HEK293 (cell line): ENCODE results near the gene CATSPER1.

Source experiments
- CTCF ChIA-PET: fragments of 350-600 bp; formaldehyde crosslinking; extraction: SDS; loops from one replicate; lab custom pipeline; 2021; ENCODE audit warnings: antibody characterized with exemption; lab: Yijun Ruan, JAX
- POLR2A ChIA-PET: fragments of 300-600 bp; formaldehyde crosslinking; extraction: SDS; loops from one replicate; lab custom pipeline; 2020; ENCODE audit warnings: antibody characterized with exemption, inconsistent platforms; lab: Yijun Ruan, JAX
- H3K27ac ChIP-seq: fragments of 200-500 bp; sonication (Bioruptor generic); 2 replicates; pipeline ENCODE4 v1.5.1; 2014; ENCODE audit warnings: low read depth, low read length, control low read depth, inconsistent platforms; ENCODE audit errors: extremely low read depth
- H3K36me3 ChIP-seq, 2 experiments: fragments of 200-500 bp in 1 of 2; sonication (Bioruptor generic) in 1 of 2; 1 replicate in 1 of 2; 2 replicates in 1 of 2; pipeline ENCODE4 v1.5.1; 2014 to 2017; ENCODE audit warnings: inconsistent platforms in 2 of 2, low read length in 2 of 2; ENCODE audit not compliant: control insufficient read depth in 2 of 2, insufficient read depth in 1 of 2
- H3K4me1 ChIP-seq: fragments of 200-500 bp; sonication (Bioruptor generic); 2 replicates; pipeline ENCODE4 v1.5.1; 2014; ENCODE audit warnings: mild to moderate bottlenecking, low read length, inconsistent platforms; ENCODE audit not compliant: control insufficient read depth, insufficient read depth
- H3K4me3 ChIP-seq: 2 replicates; pipeline ENCODE4 v1.5.1; 2011; ENCODE audit warnings: low read depth, mild to moderate bottlenecking, control low read depth, low read length, moderate library complexity
- H3K9me3 ChIP-seq: fragments of 200-500 bp; sonication (Bioruptor generic); 2 replicates; pipeline ENCODE4 v1.5.1; 2014; ENCODE audit warnings: low read depth, low read length, inconsistent platforms; ENCODE audit not compliant: control insufficient read depth, insufficient read depth
- GLI4 ChIP-seq: fragments of 450-650 bp; formaldehyde crosslinking; IDR thresholded peaks from 2 replicates; pipeline ENCODE4 v1.5.1; 2016; ENCODE audit warnings: missing biosample characterization, missing genetic modification characterization
- PRDM1 ChIP-seq: fragments of 450-650 bp; formaldehyde crosslinking; IDR thresholded peaks from 2 replicates; pipeline ENCODE4; 2016; ENCODE audit warnings: missing biosample characterization, missing genetic modification characterization
- SP7 ChIP-seq: fragments of 450-650 bp; formaldehyde crosslinking; IDR thresholded peaks from 2 replicates; pipeline ENCODE4 v1.5.1; 2016; ENCODE audit warnings: missing biosample characterization, missing genetic modification characterization
- ZBTB8A ChIP-seq: fragments of 450-650 bp; formaldehyde crosslinking; IDR thresholded peaks from 2 replicates; pipeline ENCODE4 v1.5.1; 2016; ENCODE audit warnings: missing biosample characterization, missing genetic modification characterization
- ZIC2 ChIP-seq: fragments of 450-650 bp; formaldehyde crosslinking; IDR thresholded peaks from 2 replicates; pipeline ENCODE4 v1.5.1; 2016; ENCODE audit warnings: missing biosample characterization, missing genetic modification characterization
- ZNF169 ChIP-seq: fragments of 450-650 bp; formaldehyde crosslinking; IDR thresholded peaks from 2 replicates; pipeline ENCODE4 v1.5.1; 2016; ENCODE audit warnings: missing biosample characterization, missing genetic modification characterization
- ZNF24 ChIP-seq: fragments of 450-650 bp; formaldehyde crosslinking; IDR thresholded peaks from 2 replicates; pipeline ENCODE4 v1.5.1; 2016; ENCODE audit warnings: missing biosample characterization, missing genetic modification characterization
- ZNF248 ChIP-seq: fragments of 450-650 bp; formaldehyde crosslinking; IDR thresholded peaks from 2 replicates; pipeline ENCODE4 v1.5.1; 2017; ENCODE audit warnings: missing biosample characterization, missing genetic modification characterization
- ZNF274 ChIP-seq, 2 experiments: fragments of 200-500 bp in 1 of 2; fragments of 450-650 bp in 1 of 2; sonication (Bioruptor generic) in 1 of 2; formaldehyde crosslinking in 1 of 2; IDR thresholded peaks; 2 replicates each; pipeline versions ENCODE4 v1.5.1 to v1.6.1; 2014 to 2016; ENCODE audit warnings: borderline replicate concordance in 1 of 2, inconsistent platforms in 1 of 2, low read length in 1 of 2, missing biosample characterization in 1 of 2, missing genetic modification characterization in 1 of 2
- ZNF530 ChIP-seq: fragments of 450-650 bp; formaldehyde crosslinking; IDR thresholded peaks from 2 replicates; pipeline ENCODE4 v1.5.1; 2016; ENCODE audit warnings: low read depth, missing biosample characterization, missing genetic modification characterization
- ZNF558 ChIP-seq: fragments of 450-650 bp; formaldehyde crosslinking; IDR thresholded peaks from 2 replicates; pipeline ENCODE4 v1.5.1; 2016; ENCODE audit warnings: missing biosample characterization, missing genetic modification characterization
- ZNF621 ChIP-seq: fragments of 450-650 bp; formaldehyde crosslinking; IDR thresholded peaks from 2 replicates; pipeline ENCODE4 v1.5.1; 2017; ENCODE audit warnings: missing biosample characterization, missing genetic modification characterization
- ZNF624 ChIP-seq: fragments of 450-650 bp; formaldehyde crosslinking; IDR thresholded peaks from 2 replicates; pipeline ENCODE4 v1.5.1; 2017; ENCODE audit warnings: missing biosample characterization, missing genetic modification characterization
- ZNF768 ChIP-seq: fragments of 450-650 bp; formaldehyde crosslinking; IDR thresholded peaks from 2 replicates; pipeline ENCODE4 v1.5.1; 2018; ENCODE audit warnings: missing biosample characterization, mild to moderate bottlenecking, missing genetic modification characterization
- TF ChIP-seq, protein P1 (sequence below): fragments of 450-650 bp; formaldehyde crosslinking; IDR thresholded peaks from 2 replicates; pipeline ENCODE4 v1.5.1; 2017; ENCODE audit warnings: missing biosample characterization, missing genetic modification characterization
- TF ChIP-seq, protein P2 (sequence below): fragments of 450-650 bp; formaldehyde crosslinking; IDR thresholded peaks from 2 replicates; pipeline ENCODE4 v1.5.1; 2016; ENCODE audit warnings: missing biosample characterization, missing genetic modification characterization
- TF ChIP-seq, protein P3 (sequence below): fragments of 450-650 bp; formaldehyde crosslinking; IDR thresholded peaks from 2 replicates; pipeline ENCODE4 v1.5.1; 2016; ENCODE audit warnings: missing biosample characterization, missing genetic modification characterization
- TF ChIP-seq, protein P4 (sequence below): fragments of 450-650 bp; formaldehyde crosslinking; conservative IDR thresholded peaks from 2 replicates; pipeline ENCODE4 v1.5.1; 2016; ENCODE audit warnings: low read depth, missing biosample characterization, missing genetic modification characterization

The CATSPER1 gene

DNA sequence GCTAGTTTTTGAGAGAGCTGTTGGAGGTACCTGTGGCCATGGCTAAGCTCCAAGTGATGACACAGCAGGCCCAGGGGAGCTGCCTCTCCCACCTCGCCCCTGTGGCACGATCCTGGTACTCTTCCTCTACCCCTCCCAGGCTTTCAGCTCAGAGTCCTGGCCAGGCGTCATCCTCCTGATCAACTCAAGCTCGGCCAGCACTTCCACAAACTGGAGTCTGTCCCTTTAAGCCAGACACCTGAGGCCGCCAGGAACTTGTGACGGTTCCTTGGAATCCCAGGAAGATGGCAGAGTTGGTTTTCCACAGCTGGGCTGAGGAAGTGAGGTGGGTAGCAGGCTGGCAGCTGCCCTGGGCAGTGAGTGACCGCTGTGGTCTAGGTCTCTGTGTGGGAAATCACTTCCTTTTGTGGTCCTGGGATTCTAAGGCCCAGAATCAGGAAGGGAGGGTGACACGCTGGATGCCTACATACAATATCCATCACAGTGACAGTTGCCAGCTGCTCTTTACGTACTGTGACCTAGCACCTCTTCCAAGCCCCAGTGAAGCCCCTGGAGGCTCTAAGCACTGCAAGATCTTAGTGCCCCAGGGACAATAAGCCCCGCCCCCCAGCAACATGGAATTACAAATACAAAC, 17.7 kb downstream of the CATSPER1 start (continued):
- TF ChIP-seq, protein P1, sequence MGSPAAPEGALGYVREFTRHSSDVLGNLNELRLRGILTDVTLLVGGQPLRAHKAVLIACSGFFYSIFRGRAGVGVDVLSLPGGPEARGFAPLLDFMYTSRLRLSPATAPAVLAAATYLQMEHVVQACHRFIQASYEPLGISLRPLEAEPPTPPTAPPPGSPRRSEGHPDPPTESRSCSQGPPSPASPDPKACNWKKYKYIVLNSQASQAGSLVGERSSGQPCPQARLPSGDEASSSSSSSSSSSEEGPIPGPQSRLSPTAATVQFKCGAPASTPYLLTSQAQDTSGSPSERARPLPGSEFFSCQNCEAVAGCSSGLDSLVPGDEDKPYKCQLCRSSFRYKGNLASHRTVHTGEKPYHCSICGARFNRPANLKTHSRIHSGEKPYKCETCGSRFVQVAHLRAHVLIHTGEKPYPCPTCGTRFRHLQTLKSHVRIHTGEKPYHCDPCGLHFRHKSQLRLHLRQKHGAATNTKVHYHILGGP (tag by site-specific recombination) = no peak

DNA sequence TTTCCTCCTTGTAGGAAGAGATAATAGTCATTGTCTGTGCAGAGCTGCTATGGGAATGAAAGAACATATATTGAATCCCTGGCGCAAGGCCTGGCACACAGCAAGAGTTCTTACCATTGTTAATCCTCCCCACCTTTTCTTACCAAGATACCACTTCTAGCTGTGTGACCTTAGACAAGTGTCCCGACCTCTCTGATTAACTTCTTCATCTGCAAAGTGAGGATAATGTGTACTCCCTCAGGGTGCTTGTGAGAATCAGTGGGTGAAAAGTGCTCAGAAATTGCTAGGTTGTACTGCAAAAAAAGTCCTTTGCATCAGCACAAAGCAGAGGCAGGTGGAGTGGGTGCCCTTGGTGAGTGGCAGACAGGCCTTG, 18.2 kb downstream of the CATSPER1 start:
- CTCF ChIA-PET = interaction anchor here (0.9 to 2.2 kb wide), 4 partner anchors 14 to 166 kb away, joined by 3 to 11 read pairs (median 8); no protein-coding TSS in a partner anchor
- POLR2A ChIA-PET = interaction anchor here (1.2 to 1.4 kb wide), 2 partner anchors 149 to 150 kb away, joined by 3 to 4 read pairs; no protein-coding TSS in a partner anchor
- peaks cover 0 to 31% of the 10 kb centered on the region in 2 experiments; a peak in 1 of 3 replicates for H3K36me3 ChIP-seq
- TF ChIP-seq ZNF248 (no peak), ZBTB8A (tag by site-specific recombination) (no peak), ZNF768 (tag by site-specific recombination) (peak; percentile 86)
- TF ChIP-seq, protein P2, sequence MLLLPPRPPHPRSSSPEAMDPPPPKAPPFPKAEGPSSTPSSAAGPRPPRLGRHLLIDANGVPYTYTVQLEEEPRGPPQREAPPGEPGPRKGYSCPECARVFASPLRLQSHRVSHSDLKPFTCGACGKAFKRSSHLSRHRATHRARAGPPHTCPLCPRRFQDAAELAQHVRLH (tag by site-specific recombination) = 0 out of 2 replicates have a peak, but pooled peaks have one; percentile 43
- H3K4me3 ChIP-seq = no peak overlapping the region
- H3K27ac ChIP-seq = no peak overlapping the region
- no peaks in the 10 kb centered on the region for H3K9me3 ChIP-seq
- H3K4me1 ChIP-seq = no peaks in the 10 kb centered on the region

DNA sequence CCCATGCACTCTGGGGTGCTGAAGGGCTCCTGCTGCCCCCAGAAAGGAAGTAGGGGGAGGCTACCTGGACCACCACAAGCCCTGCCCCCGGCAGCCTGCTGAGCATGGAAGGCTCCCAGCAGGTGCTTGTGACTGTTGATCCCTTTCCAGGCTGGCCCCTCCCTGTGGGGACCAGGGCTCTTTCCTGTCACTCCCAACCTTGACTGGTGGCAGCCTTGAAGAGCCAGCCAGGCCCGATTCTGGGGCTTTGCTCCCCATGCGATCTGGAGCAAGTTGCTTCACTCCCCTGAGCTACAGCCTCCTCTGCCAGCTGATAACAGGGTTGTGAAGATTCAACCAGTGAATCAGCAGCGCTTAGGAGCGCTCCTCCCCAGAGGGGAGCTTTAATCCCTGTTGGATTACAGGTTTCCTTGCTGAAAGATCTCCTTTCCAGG, 19.1 kb downstream of the CATSPER1 start:
- ChIA-PET CTCF (interaction anchor here (0.6 to 2.2 kb wide), 5 partner anchors 15 to 185 kb away, joined by 3 to 11 read pairs (median 3); partner anchors contain the start of gene MUS81), POLR2A (no interaction called here)
- Histone ChIP-seq H3K36me3 (peaks cover 0 to 31% of the 10 kb centered on the region in 2 experiments; a peak in 1 of 3 replicates), H3K4me3 (no peak overlapping the region), H3K27ac (no peak overlapping the region), H3K9me3 (no peaks in the 10 kb centered on the region), H3K4me1 (no peaks in the 10 kb centered on the region)
- TF ChIP-seq SP7 (tag by site-specific recombination) (peak; percentile 53; the same call in 1 of the 2 replicates), ZIC2 (peak; percentile 61), ZNF169 (tag by site-specific recombination) (no peak)
- TF ChIP-seq, protein P3, sequence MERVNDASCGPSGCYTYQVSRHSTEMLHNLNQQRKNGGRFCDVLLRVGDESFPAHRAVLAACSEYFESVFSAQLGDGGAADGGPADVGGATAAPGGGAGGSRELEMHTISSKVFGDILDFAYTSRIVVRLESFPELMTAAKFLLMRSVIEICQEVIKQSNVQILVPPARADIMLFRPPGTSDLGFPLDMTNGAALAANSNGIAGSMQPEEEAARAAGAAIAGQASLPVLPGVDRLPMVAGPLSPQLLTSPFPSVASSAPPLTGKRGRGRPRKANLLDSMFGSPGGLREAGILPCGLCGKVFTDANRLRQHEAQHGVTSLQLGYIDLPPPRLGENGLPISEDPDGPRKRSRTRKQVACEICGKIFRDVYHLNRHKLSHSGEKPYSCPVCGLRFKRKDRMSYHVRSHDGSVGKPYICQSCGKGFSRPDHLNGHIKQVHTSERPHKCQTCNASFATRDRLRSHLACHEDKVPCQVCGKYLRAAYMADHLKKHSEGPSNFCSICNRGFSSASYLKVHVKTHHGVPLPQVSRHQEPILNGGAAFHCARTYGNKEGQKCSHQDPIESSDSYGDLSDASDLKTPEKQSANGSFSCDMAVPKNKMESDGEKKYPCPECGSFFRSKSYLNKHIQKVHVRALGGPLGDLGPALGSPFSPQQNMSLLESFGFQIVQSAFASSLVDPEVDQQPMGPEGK = 0 out of 2 replicates have a peak, but pooled peaks have one; percentile 21

DNA sequence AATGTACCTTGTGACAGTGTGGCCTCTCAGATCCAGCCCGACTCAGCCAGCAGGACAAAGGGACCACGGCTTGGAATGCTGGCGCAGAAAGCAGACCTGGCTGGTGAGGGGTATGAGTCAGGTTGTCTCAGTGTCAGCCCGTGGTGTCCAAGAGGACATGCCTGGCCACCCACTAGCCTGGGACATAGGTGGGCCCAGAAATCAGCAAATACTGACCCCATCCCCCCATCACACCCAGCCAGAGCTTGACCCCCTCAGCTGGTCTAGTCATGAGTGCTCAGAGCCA, 19.4 kb downstream of the CATSPER1 start:
- Histone ChIP-seq H3K9me3 (no peaks in the 10 kb centered on the region), H3K4me3 (no peak overlapping the region)
- no peak for TF ChIP-seq ZNF621 (tag by site-specific recombination)
- no peak for TF ChIP-seq ZNF274 (IDR thresholded peaks at IDR 0.05; ENCODE audit: low read length)
- no peak for TF ChIP-seq ZNF274 (tag by site-specific recombination; IDR thresholded peaks at IDR 0.05; ENCODE audit: borderline replicate concordance)
- TF ChIP-seq ZNF624 = no peak
- TF ChIP-seq, protein P4, sequence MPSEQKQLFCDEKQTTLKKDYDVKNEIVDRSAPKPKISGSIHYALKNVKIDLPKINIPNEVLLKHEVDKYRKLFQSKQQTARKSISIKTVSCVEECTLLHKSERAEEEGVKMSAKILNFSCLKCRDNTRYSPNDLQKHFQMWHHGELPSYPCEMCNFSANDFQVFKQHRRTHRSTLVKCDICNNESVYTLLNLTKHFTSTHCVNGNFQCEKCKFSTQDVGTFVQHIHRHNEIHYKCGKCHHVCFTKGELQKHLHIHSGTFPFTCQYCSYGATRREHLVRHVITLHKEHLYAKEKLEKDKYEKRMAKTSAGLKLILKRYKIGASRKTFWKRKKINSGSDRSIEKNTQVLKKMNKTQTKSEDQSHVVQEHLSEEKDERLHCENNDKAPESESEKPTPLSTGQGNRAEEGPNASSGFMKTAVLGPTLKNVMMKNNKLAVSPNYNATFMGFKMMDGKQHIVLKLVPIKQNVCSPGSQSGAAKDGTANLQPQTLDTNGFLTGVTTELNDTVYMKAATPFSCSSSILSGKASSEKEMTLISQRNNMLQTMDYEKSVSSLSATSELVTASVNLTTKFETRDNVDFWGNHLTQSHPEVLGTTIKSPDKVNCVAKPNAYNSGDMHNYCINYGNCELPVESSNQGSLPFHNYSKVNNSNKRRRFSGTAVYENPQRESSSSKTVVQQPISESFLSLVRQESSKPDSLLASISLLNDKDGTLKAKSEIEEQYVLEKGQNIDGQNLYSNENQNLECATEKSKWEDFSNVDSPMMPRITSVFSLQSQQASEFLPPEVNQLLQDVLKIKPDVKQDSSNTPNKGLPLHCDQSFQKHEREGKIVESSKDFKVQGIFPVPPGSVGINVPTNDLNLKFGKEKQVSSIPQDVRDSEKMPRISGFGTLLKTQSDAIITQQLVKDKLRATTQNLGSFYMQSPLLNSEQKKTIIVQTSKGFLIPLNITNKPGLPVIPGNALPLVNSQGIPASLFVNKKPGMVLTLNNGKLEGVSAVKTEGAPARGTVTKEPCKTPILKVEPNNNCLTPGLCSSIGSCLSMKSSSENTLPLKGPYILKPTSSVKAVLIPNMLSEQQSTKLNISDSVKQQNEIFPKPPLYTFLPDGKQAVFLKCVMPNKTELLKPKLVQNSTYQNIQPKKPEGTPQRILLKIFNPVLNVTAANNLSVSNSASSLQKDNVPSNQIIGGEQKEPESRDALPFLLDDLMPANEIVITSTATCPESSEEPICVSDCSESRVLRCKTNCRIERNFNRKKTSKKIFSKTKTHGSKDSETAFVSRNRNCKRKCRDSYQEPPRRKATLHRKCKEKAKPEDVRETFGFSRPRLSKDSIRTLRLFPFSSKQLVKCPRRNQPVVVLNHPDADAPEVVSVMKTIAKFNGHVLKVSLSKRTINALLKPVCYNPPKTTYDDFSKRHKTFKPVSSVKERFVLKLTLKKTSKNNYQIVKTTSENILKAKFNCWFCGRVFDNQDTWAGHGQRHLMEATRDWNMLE (tag by site-specific recombination) = no peak
- TF ChIP-seq ZNF24 (tag by site-specific recombination) = no peak
- TF ChIP-seq PRDM1 (tag by site-specific recombination) = no peak
- TF ChIP-seq ZNF558 (tag by site-specific recombination) = no peak
- TF ChIP-seq GLI4 (tag by site-specific recombination) = no peak
- TF ChIP-seq ZNF530 (tag by site-specific recombination) = no peak
- TF ChIP-seq, all 188 proteins: peak for 0
- H3K27ac ChIP-seq = no peak overlapping the region
- ChIA-PET CTCF (interaction anchor here (0.6 to 2.2 kb wide), 3 partner anchors 16 to 174 kb away, joined by 3 to 11 read pairs (median 3); no protein-coding TSS in a partner anchor), POLR2A (no interaction called here)
- H3K4me1 ChIP-seq = no peaks in the 10 kb centered on the region
- H3K36me3 ChIP-seq = peaks cover 0 to 31% of the 10 kb centered on the region in 2 experiments; a peak in 1 of 3 replicates
